HepG2 (cell line): Measurements from ENCODE around the gene WSB1. TPM values are rescaled to one million over a fixed set of nuclear protein-coding genes. Genes with fewer than 3 reads are reported as not detected.
A peak's percentile ranks its signal among the peaks of the same experiment; 100 is the strongest.

Experiments used
- BHLHE40 ChIP-seq: IDR thresholded peaks from 2 replicates; pipeline ENCODE4 v1.6.1; 2011; ENCODE audit warnings: low read length, improper control_type of control experiment
- DNMT1 ChIP-seq: sonication (generic); formaldehyde crosslinking; IDR thresholded peaks from 2 replicates; pipeline ENCODE4 v1.5.1; 2020; ENCODE audit warnings: mild to moderate bottlenecking, missing genetic modification reagents
- HNF4G ChIP-seq, 2 experiments: sonication (generic) in 1 of 2; formaldehyde crosslinking in 1 of 2; IDR thresholded peaks; 2 replicates each; pipeline versions ENCODE4 v1.4.0 to v1.6.1; 2011 to 2020; ENCODE audit warnings: borderline replicate concordance in 2 of 2, low read depth in 2 of 2, mild to moderate bottlenecking in 2 of 2, low read length in 1 of 2, missing genetic modification reagents in 1 of 2, moderate library complexity in 1 of 2
- MAF1 ChIP-seq: sonication (generic); formaldehyde crosslinking; IDR thresholded peaks from 2 replicates; pipeline ENCODE4 v1.5.0; 2020; ENCODE audit warnings: missing genetic modification reagents, borderline replicate concordance
- NCOR1 ChIP-seq: fragments of 200-600 bp; sonication (generic); IDR thresholded peaks from 2 replicates; pipeline ENCODE4 v1.7.0; 2017; ENCODE audit warnings: antibody characterized with exemption, low read length, borderline replicate concordance
- NFATC3 ChIP-seq: sonication (generic); formaldehyde crosslinking; IDR thresholded peaks from 2 replicates; pipeline ENCODE4 v1.5.1; 2020; ENCODE audit warnings: mild to moderate bottlenecking, missing genetic modification reagents
- NFYC ChIP-seq: IDR thresholded peaks from 2 replicates; pipeline ENCODE4 v1.6.1; 2016; ENCODE audit warnings: missing genetic modification reagents, missing compliant biosample characterization
- YEATS4 ChIP-seq: sonication (generic); formaldehyde crosslinking; IDR thresholded peaks from 2 replicates; pipeline ENCODE4 v1.4.0; 2020; ENCODE audit warnings: missing genetic modification reagents, borderline replicate concordance
- ZNF337 ChIP-seq: sonication (generic); formaldehyde crosslinking; IDR thresholded peaks from 2 replicates; pipeline ENCODE4 v1.5.1; 2020; ENCODE audit warnings: missing genetic modification reagents, low read depth, mild to moderate bottlenecking, borderline replicate concordance
- ZNF33B ChIP-seq: sonication (generic); formaldehyde crosslinking; IDR thresholded peaks from 2 replicates; pipeline ENCODE4 v1.5.1; 2020; ENCODE audit warnings: mild to moderate bottlenecking, missing genetic modification reagents
- ZNF570 ChIP-seq: sonication (generic); formaldehyde crosslinking; IDR thresholded peaks from 2 replicates; pipeline ENCODE4 v1.4.0; 2020; ENCODE audit warnings: mild to moderate bottlenecking, missing genetic modification reagents, borderline replicate concordance
- ZNF879 ChIP-seq: sonication (generic); formaldehyde crosslinking; IDR thresholded peaks from 2 replicates; pipeline ENCODE4 v1.8.1; 2023; ENCODE audit warnings: missing genetic modification reagents
- polyA plus RNA-seq, 8 experiments: library from polyadenylated mRNA; depleted of rRNA in 3 of 8; stranded (reverse) in 7 of 8; unstranded in 1 of 8; fragments of >200 nt; fragmentation: Illumina TruSeq in 4 of 8; extraction: Trizol in 4 of 8; gene quantifications; 2 replicates each; pipeline versions ENCODE4 v1.2.1 to v1.2.3, GENCODE V29; 2011 to 2016; ENCODE audit warnings: low read depth in 4 of 8, missing spikeins in 1 of 8, mixed read lengths in 1 of 8; ENCODE audit not compliant: insufficient read depth in 1 of 8
- total RNA-seq, 5 experiments: library from RNA; depleted of rRNA; stranded (reverse); fragments of >200 nt; fragmentation: Illumina TruSeq; extraction: Trizol; gene quantifications; 2 replicates each; pipeline ENCODE4 v1.2.3, GENCODE V29; 2016; ENCODE audit warnings: low read depth in 1 of 5
- TF ChIP-seq, protein P1 (sequence below): sonication (generic); formaldehyde crosslinking; IDR thresholded peaks from 2 replicates; pipeline ENCODE4 v1.4.0; 2020; ENCODE audit warnings: mild to moderate bottlenecking, missing genetic modification reagents
- TF ChIP-seq, protein P2 (sequence below): IDR thresholded peaks from 2 replicates; pipeline ENCODE4 v1.4.0; 2020; ENCODE audit warnings: mild to moderate bottlenecking, missing genetic modification reagents
- TF ChIP-seq, protein P3 (sequence below): sonication (generic); formaldehyde crosslinking; IDR thresholded peaks from 2 replicates; pipeline ENCODE4 v1.4.0; 2020; ENCODE audit warnings: low read depth, missing genetic modification reagents
- TF ChIP-seq, protein P4 (sequence below): sonication (generic); formaldehyde crosslinking; IDR thresholded peaks from 2 replicates; pipeline ENCODE4 v1.4.0; 2020; ENCODE audit warnings: missing genetic modification reagents

The WSB1 gene
- total and polyA plus RNA-seq, 2 of the 13 experiments (the other 11 are each of a cell fraction or from before 2014, with no cell fraction given), result 81.3 to 294 TPM

DNA sequence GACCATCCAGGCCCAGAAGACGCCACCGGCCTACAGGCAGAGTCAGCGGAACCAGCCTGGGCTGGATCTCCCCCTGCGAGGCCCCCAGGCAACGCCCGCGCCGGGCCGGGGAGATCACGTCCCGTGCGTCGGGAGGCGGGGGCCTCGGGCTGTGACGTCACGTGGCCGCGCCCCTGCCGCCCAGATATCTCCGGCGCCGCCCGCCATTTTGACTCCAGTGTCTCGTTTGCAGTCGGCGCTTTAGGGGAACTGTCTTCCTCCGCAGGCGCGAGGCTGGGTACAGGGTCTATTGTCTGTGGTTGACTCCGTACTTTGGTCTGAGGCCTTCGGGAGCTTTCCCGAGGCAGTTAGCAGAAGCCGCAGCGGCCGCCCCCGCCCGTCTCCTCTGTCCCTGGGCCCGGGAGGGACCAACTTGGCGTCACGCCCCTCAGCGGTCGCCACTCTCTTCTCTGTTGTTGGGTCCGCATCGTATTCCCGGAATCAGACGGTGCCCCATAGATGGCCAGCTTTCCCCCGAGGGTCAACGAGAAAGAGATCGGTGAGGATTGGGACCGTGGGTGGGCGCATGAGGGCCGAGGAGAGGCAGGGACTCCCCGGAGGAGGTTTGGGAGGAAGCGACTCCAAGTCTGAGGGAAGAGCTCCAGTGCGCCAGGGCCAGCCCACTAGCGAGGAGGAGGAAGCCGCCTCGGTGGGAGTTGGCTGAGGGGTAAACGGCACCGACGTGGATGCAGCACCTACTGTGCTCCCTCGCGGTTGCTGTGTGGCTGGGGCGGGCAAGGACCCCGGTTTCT is at the start of gene WSB1 (continued):
- TF ChIP-seq ZNF337 (CRISPR knock-in tag), result no peak
- peak; percentile 90 for TF ChIP-seq YEATS4
- no peak for TF ChIP-seq ZNF570 (CRISPR knock-in tag)
- TF ChIP-seq NFATC3 (CRISPR knock-in tag), result peak; percentile 85; the same call in 1 of the 2 replicates
- TF ChIP-seq ZNF33B (CRISPR knock-in tag), result no peak
- no peak for TF ChIP-seq MAF1 (CRISPR knock-in tag)
- 0 out of 2 replicates have a peak, but pooled peaks have one; percentile 43 for TF ChIP-seq NCOR1
- TF ChIP-seq, protein P1, sequence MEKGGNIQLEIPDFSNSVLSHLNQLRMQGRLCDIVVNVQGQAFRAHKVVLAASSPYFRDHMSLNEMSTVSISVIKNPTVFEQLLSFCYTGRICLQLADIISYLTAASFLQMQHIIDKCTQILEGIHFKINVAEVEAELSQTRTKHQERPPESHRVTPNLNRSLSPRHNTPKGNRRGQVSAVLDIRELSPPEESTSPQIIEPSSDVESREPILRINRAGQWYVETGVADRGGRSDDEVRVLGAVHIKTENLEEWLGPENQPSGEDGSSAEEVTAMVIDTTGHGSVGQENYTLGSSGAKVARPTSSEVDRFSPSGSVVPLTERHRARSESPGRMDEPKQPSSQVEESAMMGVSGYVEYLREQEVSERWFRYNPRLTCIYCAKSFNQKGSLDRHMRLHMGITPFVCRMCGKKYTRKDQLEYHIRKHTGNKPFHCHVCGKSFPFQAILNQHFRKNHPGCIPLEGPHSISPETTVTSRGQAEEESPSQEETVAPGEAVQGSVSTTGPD (CRISPR knock-in tag), result no peak
- peak; percentile 59; the same call in 1 of the 2 replicates for TF ChIP-seq HNF4G (IDR thresholded peaks at IDR 0.05; ENCODE audit: borderline replicate concordance, low read depth, low read length)
- TF ChIP-seq HNF4G (CRISPR knock-in tag; IDR thresholded peaks at IDR 0.05; ENCODE audit: borderline replicate concordance, low read depth), result peak; percentile 63; the same call in 1 of the 2 replicates
- TF ChIP-seq, protein P2, sequence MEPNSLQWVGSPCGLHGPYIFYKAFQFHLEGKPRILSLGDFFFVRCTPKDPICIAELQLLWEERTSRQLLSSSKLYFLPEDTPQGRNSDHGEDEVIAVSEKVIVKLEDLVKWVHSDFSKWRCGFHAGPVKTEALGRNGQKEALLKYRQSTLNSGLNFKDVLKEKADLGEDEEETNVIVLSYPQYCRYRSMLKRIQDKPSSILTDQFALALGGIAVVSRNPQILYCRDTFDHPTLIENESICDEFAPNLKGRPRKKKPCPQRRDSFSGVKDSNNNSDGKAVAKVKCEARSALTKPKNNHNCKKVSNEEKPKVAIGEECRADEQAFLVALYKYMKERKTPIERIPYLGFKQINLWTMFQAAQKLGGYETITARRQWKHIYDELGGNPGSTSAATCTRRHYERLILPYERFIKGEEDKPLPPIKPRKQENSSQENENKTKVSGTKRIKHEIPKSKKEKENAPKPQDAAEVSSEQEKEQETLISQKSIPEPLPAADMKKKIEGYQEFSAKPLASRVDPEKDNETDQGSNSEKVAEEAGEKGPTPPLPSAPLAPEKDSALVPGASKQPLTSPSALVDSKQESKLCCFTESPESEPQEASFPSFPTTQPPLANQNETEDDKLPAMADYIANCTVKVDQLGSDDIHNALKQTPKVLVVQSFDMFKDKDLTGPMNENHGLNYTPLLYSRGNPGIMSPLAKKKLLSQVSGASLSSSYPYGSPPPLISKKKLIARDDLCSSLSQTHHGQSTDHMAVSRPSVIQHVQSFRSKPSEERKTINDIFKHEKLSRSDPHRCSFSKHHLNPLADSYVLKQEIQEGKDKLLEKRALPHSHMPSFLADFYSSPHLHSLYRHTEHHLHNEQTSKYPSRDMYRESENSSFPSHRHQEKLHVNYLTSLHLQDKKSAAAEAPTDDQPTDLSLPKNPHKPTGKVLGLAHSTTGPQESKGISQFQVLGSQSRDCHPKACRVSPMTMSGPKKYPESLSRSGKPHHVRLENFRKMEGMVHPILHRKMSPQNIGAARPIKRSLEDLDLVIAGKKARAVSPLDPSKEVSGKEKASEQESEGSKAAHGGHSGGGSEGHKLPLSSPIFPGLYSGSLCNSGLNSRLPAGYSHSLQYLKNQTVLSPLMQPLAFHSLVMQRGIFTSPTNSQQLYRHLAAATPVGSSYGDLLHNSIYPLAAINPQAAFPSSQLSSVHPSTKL (CRISPR knock-in tag), result peak; percentile 79
- TF ChIP-seq, protein P3, sequence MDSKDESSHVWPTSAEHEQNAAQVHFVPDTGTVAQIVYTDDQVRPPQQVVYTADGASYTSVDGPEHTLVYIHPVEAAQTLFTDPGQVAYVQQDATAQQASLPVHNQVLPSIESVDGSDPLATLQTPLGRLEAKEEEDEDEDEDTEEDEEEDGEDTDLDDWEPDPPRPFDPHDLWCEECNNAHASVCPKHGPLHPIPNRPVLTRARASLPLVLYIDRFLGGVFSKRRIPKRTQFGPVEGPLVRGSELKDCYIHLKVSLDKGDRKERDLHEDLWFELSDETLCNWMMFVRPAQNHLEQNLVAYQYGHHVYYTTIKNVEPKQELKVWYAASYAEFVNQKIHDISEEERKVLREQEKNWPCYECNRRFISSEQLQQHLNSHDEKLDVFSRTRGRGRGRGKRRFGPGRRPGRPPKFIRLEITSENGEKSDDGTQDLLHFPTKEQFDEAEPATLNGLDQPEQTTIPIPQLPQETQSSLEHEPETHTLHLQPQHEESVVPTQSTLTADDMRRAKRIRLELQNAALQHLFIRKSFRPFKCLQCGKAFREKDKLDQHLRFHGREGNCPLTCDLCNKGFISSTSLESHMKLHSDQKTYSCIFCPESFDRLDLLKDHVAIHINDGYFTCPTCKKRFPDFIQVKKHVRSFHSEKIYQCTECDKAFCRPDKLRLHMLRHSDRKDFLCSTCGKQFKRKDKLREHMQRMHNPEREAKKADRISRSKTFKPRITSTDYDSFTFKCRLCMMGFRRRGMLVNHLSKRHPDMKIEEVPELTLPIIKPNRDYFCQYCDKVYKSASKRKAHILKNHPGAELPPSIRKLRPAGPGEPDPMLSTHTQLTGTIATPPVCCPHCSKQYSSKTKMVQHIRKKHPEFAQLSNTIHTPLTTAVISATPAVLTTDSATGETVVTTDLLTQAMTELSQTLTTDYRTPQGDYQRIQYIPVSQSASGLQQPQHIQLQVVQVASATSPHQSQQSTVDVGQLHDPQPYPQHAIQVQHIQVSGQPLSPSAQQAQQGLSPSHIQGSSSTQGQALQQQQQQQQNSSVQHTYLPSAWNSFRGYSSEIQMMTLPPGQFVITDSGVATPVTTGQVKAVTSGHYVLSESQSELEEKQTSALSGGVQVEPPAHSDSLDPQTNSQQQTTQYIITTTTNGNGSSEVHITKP (CRISPR knock-in tag), result peak; percentile 66; the same call in 1 of the 2 replicates
- TF ChIP-seq, protein P4, sequence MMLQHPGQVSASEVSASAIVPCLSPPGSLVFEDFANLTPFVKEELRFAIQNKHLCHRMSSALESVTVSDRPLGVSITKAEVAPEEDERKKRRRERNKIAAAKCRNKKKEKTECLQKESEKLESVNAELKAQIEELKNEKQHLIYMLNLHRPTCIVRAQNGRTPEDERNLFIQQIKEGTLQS (CRISPR knock-in tag), result peak; percentile 9; the same call in 1 of the 2 replicates
- no peak for TF ChIP-seq ZNF879 (CRISPR knock-in tag)
- 0 out of 2 replicates have a peak, but pooled peaks have one; percentile 24 for TF ChIP-seq NFYC (CRISPR knock-in tag)
- no peak for TF ChIP-seq DNMT1 (CRISPR knock-in tag)
- peak; percentile 86 for TF ChIP-seq BHLHE40
